ENCODE data around the gene GRID2.

- TF ChIP-seq EZH2 (IDR thresholded peaks at IDR 0.05) (no peak), CTCF (IDR thresholded peaks at IDR 0.05) (no peak), EZH2phosphoT487 (IDR thresholded peaks at IDR 0.05) (no peak)
These were observed 581.9 kb downstream of the GRID2 start for GRCh38 chr4:92885632-92886031.
